SU-DHL-6 (cell line): ENCODE results near the gene GPRIN3.

Experiments
- CTCF ChIP-seq: fragments of 200-600 bp; sonication (generic); IDR thresholded peaks from one replicate; pipeline ENCODE4 v1.5.1; 2017; ENCODE audit warnings: antibody characterized with exemption, mild to moderate bottlenecking, low read length, moderate library complexity; ENCODE audit not compliant: insufficient read depth, poor library complexity, severe bottlenecking
- EZH2phosphoT487 ChIP-seq: fragments of 200-600 bp; sonication (generic), shearing (Covaris generic); conservative IDR thresholded peaks from 2 replicates; pipeline ENCODE4 v1.6.1; 2018; ENCODE audit warnings: mild to moderate bottlenecking, antibody characterized with exemption, low read length, moderate library complexity, mixed read lengths

- TF ChIP-seq CTCF = no peak
- no peak for TF ChIP-seq EZH2phosphoT487
These were observed 6.6 kb downstream of the GPRIN3 start for GRCh38 chr4:89301003-89301402.
